ENCODE data around the gene CCL11. TPM values are rescaled to one million over a fixed set of nuclear protein-coding genes. Genes with fewer than 3 reads are reported as not detected.

The CCL11 gene
- total and polyA plus RNA-seq, 2 of the 8 experiments (the other 6 are each of a cell fraction or from before 2014, with no cell fraction given), result not detected

- TF ChIP-seq GABPA (IDR thresholded peaks at IDR 0.05; ENCODE audit: borderline replicate concordance, insufficient read depth, low read length), result no peak
- no peak for TF ChIP-seq SP2 (IDR thresholded peaks at IDR 0.05; ENCODE audit: low read length)
- no peak for TF ChIP-seq RBBP5 (IDR thresholded peaks at IDR 0.05; ENCODE audit: borderline replicate concordance, low read depth, low read length)
- no peak for TF ChIP-seq KDM4A (IDR thresholded peaks at IDR 0.05; ENCODE audit: low read depth, low read length, severe bottlenecking)
- TF ChIP-seq EZH2 (IDR thresholded peaks at IDR 0.05; ENCODE audit: low read depth, low read length, severe bottlenecking), result no peak
These were observed 25.7 kb downstream of the CCL11 start (continued) for GRCh38 chr17:34311291-34311690.
